Stromal cell of bone marrow (primary cell): ENCODE measurements around the gene CAPZB.
A peak's percentile ranks its signal among the peaks of the same experiment; 100 is the strongest.

Experiments used
- DNase-seq: peaks from one replicate; pipeline ENCODE4 v3.0.0-alpha.2; 2012; ENCODE audit warnings: low read depth

Gene CAPZB

GRCh38 chr1:19367584-19368041, 117.7 kb downstream of the CAPZB start:
- DNase-seq: no peak

- DNase-seq: no peak
Observed at GRCh38 chr1:19366599-19367536, 118.5 kb downstream of the CAPZB start.

- no peak for DNase-seq
Observed at GRCh38 chr1:19365721-19366120, 119.6 kb downstream of the CAPZB start.

- no peak for DNase-seq
Observed at GRCh38 chr1:19363536-19364152, 121.7 kb downstream of the CAPZB start.

- DNase-seq: peak; percentile 32
Observed at GRCh38 chr1:19361611-19362147, 123.7 kb downstream of the CAPZB start.

- no peak for DNase-seq
Observed at GRCh38 chr1:19360843-19361610, 124.3 kb downstream of the CAPZB start.

GRCh38 chr1:19360432-19360831, 124.9 kb downstream of the CAPZB start:
- no peak for DNase-seq

- DNase-seq: no peak
Observed at GRCh38 chr1:19360016-19360415, 125.3 kb downstream of the CAPZB start.

GRCh38 chr1:19359357-19359756, 126.0 kb downstream of the CAPZB start:
- no peak for DNase-seq

- DNase-seq: no peak
Observed at GRCh38 chr1:19358710-19359109, 126.6 kb downstream of the CAPZB start.

- no peak for DNase-seq
Observed at GRCh38 chr1:19357299-19357986, 127.9 kb downstream of the CAPZB start.

- DNase-seq: no peak
Observed at GRCh38 chr1:19356266-19356665, 129.1 kb downstream of the CAPZB start.

GRCh38 chr1:19354531-19354981, 130.8 kb downstream of the CAPZB start:
- no peak for DNase-seq

GRCh38 chr1:19353596-19353995, 131.7 kb downstream of the CAPZB start:
- DNase-seq: no peak

GRCh38 chr1:19352839-19353238, 132.5 kb downstream of the CAPZB start:
- DNase-seq: no peak

- no peak for DNase-seq
Observed at GRCh38 chr1:19351873-19352272, 133.5 kb downstream of the CAPZB start.

- no peak for DNase-seq
Observed at GRCh38 chr1:19350566-19350965, 134.8 kb downstream of the CAPZB start.

GRCh38 chr1:19349999-19350398, 135.3 kb downstream of the CAPZB start:
- no peak for DNase-seq

GRCh38 chr1:19348441-19349198, 136.7 kb downstream of the CAPZB start:
- no peak for DNase-seq

- no peak for DNase-seq
Observed at GRCh38 chr1:19347533-19348172, 137.7 kb downstream of the CAPZB start.
